Transverse colon (tissue), 4 donors: Measurements from ENCODE around the gene MSMB.

Experiments used
- EP300 ChIP-seq: sonication (generic); formaldehyde crosslinking; IDR thresholded peaks from one replicate; pipeline ENCODE4 v1.6.1; 2017; ENCODE audit warnings: antibody characterized with exemption, low read depth
- POLR2AphosphoS5 ChIP-seq, 3 donors: sonication (generic); formaldehyde crosslinking; IDR thresholded peaks; one replicate each; pipeline ENCODE4 v1.6.1; 2016; ENCODE audit warnings: antibody characterized with exemption in 3 of 3
- TF ChIP-seq, protein P1 (sequence below), 5 experiments: fragments of 200-600 bp in 3 of 5; fragments of 450-650 bp in 2 of 5; sonication (generic) in 3 of 5; IDR thresholded peaks; 1 replicate in 2 of 5; 2 replicates in 3 of 5; pipeline ENCODE4 v1.5.1; 2016 to 2017; ENCODE audit warnings: antibody characterized with exemption in 5 of 5, inconsistent platforms in 3 of 5, mild to moderate bottlenecking in 2 of 5, moderate library complexity in 1 of 5

DNA sequence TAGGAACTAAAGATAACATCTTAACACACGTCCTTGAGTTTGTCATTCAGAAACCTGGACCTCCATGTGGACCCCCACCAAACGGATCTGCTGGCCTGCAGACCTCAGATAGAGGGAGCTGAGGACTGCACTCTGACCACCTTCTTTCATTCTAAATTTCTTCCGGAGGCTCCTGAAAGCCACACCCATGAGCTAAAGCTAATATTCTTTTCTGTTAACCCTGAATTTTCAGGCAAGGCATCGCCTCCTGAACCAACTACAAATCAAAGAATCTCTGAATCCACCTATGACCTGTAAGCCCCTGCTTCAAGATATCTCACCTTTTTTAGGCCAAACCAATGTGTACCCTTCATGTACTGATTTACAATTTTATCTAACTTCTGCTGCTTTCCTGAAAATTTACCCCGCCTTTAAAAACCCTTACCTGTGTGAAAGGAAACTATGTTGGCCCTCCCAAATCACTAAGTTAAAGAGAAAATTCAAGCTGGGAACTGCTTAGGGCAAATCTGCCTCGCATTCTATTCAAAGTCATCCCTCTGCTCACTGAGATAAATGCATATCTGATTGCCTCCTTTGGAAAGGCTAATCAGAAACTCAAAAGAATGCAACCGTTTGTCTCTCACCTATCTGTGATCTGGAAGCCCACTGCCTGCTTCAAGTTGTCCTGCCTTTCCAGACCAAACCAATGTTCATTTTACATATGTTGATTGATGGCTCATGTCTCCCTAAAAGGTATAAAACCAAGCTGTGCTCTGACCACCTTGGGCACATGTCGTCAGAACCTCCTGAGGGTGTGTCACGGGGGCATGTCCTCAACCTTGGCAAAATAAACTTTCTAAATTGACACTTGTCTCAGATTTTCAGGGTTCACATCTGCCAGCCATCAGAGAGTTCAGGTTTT is 7.7 kb upstream of the MSMB start:
- TF ChIP-seq, protein P1, sequence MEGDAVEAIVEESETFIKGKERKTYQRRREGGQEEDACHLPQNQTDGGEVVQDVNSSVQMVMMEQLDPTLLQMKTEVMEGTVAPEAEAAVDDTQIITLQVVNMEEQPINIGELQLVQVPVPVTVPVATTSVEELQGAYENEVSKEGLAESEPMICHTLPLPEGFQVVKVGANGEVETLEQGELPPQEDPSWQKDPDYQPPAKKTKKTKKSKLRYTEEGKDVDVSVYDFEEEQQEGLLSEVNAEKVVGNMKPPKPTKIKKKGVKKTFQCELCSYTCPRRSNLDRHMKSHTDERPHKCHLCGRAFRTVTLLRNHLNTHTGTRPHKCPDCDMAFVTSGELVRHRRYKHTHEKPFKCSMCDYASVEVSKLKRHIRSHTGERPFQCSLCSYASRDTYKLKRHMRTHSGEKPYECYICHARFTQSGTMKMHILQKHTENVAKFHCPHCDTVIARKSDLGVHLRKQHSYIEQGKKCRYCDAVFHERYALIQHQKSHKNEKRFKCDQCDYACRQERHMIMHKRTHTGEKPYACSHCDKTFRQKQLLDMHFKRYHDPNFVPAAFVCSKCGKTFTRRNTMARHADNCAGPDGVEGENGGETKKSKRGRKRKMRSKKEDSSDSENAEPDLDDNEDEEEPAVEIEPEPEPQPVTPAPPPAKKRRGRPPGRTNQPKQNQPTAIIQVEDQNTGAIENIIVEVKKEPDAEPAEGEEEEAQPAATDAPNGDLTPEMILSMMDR (IDR thresholded peaks at IDR 0.05): no peak
- TF ChIP-seq POLR2AphosphoS5 (IDR thresholded peaks at IDR 0.05) (no peak), EP300 (no peak)
